ENCODE measurements around the gene DUSP15. TPM values are rescaled to one million over a fixed set of nuclear protein-coding genes. Genes with fewer than 3 reads are reported as not detected.

The DUSP15 gene
- polyA plus RNA-seq, 4 donors = 1.4 to 10.2 (median 2.9) TPM; not detected in 1

DNA sequence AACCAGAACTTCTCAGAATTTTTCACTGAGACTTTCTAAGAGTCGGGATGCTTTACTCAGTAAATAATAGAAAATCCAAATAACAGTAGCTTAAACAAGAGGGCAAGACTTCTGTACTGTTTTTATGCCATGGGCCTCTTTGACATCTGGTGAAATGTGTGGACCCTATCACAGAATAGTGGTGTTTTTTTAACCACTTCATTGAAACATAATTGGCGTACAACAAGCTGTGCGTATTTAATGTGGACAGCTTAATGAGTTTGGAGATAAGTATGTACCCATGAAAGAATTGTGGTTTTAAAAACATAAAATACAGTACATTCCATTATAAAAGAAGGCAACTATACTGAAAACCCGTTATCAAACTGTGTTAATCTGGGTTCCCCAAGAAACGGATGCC is 43.8 kb upstream of the DUSP15 start:
- Histone ChIP-seq H3K4me3 (ENCODE audit: low read depth in 1 of 3, low read length in 3 of 3) (no peak overlapping the region), H3K9me3 (ENCODE audit: control insufficient read depth in 2 of 2, insufficient read depth in 1 of 2, low read depth in 1 of 2, low read length in 1 of 2) (no peaks in the 10 kb centered on the region), H3K36me3 (ENCODE audit: control insufficient read depth in 3 of 3, insufficient read depth in 2 of 3, low read depth in 1 of 3, low read length in 3 of 3) (no peaks in the 10 kb centered on the region), H3K4me1 (ENCODE audit: control insufficient read depth in 3 of 3, insufficient read depth in 2 of 3, low read depth in 1 of 3, low read length in 2 of 3) (peaks cover 0 to 10% (median 0%) of the 10 kb centered on the region in 3 donors), H3K27ac (ENCODE audit: low read depth in 1 of 3, low read length in 2 of 3) (no peak overlapping the region), H3K27me3 (ENCODE audit: control insufficient read depth in 3 of 3, insufficient read depth in 3 of 3, low read length in 3 of 3) (no peaks in the 10 kb centered on the region)
- no peak for FAIRE-seq
- WGBS, 3 donors = 82 to 85% (median 84%) methylated on average over 5 of the region's 5 CpGs
- no peak for DNase-seq

DNA sequence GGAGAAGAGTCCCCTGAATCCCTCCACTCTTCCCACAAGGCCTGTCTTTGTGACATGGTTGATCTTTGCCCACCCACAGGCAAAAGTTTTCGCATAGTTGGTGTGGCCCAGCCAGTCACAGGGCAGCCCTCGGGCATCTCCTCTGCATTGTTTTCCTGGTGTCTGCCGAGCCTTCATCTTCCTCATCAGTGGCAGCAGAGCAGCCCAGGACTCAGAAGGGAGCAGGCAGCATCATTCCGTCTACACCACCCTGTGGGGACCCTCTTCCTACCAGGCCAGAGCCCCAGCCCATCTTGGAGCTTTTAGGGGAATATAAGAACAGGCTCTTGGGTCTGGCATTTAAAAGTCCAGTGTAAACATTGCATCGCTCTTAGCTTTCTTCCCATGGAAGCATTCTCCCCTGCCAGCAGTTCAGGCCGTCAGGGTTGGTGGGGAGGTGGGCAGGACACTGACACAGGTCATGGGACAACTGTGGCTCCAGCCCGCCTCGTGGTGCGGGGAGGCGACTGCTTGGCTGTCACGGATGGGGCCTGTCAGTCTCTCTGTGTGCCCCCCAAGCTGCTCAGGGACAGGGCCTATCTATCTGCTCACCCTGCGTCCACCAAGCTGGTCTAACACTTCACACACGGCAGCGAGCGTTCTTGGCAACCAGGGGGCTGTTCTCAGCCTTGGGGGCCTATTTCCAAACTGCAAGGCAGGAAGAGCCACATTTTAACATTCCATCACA is 43.3 kb upstream of the DUSP15 start:
- FAIRE-seq = no peak
- Histone ChIP-seq H3K36me3 (ENCODE audit: control insufficient read depth in 3 of 3, insufficient read depth in 2 of 3, low read depth in 1 of 3, low read length in 3 of 3) (no peaks in the 10 kb centered on the region), H3K27me3 (ENCODE audit: control insufficient read depth in 3 of 3, insufficient read depth in 3 of 3, low read length in 3 of 3) (no peaks in the 10 kb centered on the region), H3K4me3 (ENCODE audit: low read depth in 1 of 3, low read length in 3 of 3) (no peak overlapping the region), H3K9me3 (ENCODE audit: control insufficient read depth in 2 of 2, insufficient read depth in 1 of 2, low read depth in 1 of 2, low read length in 1 of 2) (no peaks in the 10 kb centered on the region), H3K4me1 (ENCODE audit: control insufficient read depth in 3 of 3, insufficient read depth in 2 of 3, low read depth in 1 of 3, low read length in 2 of 3) (peaks cover 0 to 5% (median 0%) of the 10 kb centered on the region in 3 donors), H3K27ac (ENCODE audit: low read depth in 1 of 3, low read length in 2 of 3) (no peak overlapping the region)
- DNase-seq = no peak
- WGBS, 3 donors = 75 to 86% (median 85%) methylated on average over 15 of the region's 15 CpGs

DNA sequence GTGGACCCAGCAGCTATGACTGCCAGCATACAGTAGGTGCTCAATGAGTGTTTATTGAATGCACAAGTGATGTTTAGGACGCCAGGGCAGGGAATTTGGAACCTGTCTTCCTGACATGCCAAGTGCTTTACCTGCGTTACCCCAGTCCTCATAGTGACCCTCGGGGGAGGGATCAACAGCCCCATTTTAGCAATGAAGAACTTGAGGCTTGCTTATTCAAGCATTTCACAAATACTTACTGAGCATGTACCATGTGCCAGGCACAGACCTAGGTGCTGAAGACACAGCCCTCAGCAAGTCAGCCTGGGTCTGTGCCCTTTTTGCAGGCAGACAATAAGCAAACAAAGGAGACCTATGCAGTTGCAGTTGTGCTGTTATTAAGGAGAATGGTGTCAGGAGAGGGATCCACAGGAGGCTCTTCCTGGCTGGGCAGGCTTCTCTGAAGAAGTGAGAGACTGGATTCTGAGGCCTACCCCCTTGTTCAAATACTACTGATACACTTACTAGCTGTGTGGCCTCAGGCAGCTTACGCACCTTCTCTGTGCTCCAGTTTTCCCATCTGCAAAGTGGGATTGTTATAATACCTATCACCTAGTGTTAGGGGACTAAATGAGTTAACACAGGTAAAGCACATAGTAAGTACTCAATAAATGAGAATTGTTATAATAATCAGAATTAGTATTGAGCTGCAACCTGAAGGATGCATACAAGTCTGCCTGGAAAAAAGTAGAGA is 39.9 kb upstream of the DUSP15 start:
- DNase-seq = no peak
- WGBS, 3 donors = 81 to 88% (median 82%) methylated on average over 4 of the region's 4 CpGs
- H3K9me3 ChIP-seq (ENCODE audit: control insufficient read depth in 2 of 2, insufficient read depth in 1 of 2, low read depth in 1 of 2, low read length in 1 of 2) = no peaks in the 10 kb centered on the region
- no peak for FAIRE-seq
- H3K4me1 ChIP-seq (ENCODE audit: control insufficient read depth in 3 of 3, insufficient read depth in 2 of 3, low read depth in 1 of 3, low read length in 2 of 3) = no peaks in the 10 kb centered on the region
- H3K36me3 ChIP-seq (ENCODE audit: control insufficient read depth in 3 of 3, insufficient read depth in 2 of 3, low read depth in 1 of 3, low read length in 3 of 3) = no peaks in the 10 kb centered on the region
- H3K4me3 ChIP-seq (ENCODE audit: low read depth in 1 of 3, low read length in 3 of 3) = no peak overlapping the region
- H3K27ac ChIP-seq (ENCODE audit: low read depth in 1 of 3, low read length in 2 of 3) = no peak overlapping the region
- H3K27me3 ChIP-seq (ENCODE audit: control insufficient read depth in 3 of 3, insufficient read depth in 3 of 3, low read length in 3 of 3) = no peaks in the 10 kb centered on the region

DNA sequence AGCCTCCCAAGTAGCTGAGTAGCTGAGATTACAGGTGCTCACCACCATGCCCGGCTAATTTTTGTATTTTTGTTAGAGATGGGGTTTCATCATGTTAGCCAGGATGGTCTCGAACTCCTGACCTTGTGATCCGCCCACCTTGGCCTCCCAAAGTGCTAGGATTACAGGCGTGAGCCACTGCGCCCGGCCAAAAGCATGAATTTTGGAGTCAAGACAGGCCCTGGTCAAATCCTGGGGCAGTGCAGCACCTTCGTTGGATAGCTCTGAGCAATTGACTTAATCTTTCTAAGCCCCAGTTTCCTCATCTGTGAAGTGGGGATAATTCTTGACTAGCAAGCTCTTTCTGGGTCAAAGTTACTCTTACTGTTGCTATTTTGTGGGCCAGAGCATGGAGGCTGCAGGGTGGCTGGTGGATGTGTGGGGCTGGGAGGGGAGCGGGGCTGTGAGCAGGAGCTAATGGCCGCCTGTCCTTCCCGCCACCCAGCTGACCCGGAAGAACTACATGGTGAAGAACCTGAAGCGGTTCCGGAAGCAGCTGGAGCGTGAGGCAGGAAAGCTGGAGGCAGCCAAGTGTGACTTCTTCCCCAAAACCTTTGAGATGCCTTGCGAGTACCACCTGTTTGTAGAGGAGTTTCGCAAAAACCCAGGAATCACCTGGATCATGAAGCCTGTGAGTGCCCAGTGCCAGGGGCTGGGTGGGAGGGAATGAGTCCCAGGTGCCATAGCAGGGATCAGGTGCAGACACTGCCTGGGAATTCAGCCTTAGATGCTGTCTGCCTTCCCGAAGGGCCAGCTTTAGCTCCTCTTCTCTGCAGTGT is 39.1 kb upstream of the DUSP15 start:
- no peaks in the 10 kb centered on the region for H3K9me3 ChIP-seq (ENCODE audit: control insufficient read depth in 2 of 2, insufficient read depth in 1 of 2, low read depth in 1 of 2, low read length in 1 of 2)
- no peaks in the 10 kb centered on the region for H3K4me1 ChIP-seq (ENCODE audit: control insufficient read depth in 3 of 3, insufficient read depth in 2 of 3, low read depth in 1 of 3, low read length in 2 of 3)
- no peaks in the 10 kb centered on the region for H3K36me3 ChIP-seq (ENCODE audit: control insufficient read depth in 3 of 3, insufficient read depth in 2 of 3, low read depth in 1 of 3, low read length in 3 of 3)
- no peaks in the 10 kb centered on the region for H3K27me3 ChIP-seq (ENCODE audit: control insufficient read depth in 3 of 3, insufficient read depth in 3 of 3, low read length in 3 of 3)
- no peak for FAIRE-seq
- no peak for DNase-seq
- no peak overlapping the region for H3K4me3 ChIP-seq (ENCODE audit: low read depth in 1 of 3, low read length in 3 of 3)
- WGBS, 3 donors = 87 to 92% (median 91%) methylated on average over 17 of the region's 17 CpGs
- no peak overlapping the region for H3K27ac ChIP-seq (ENCODE audit: low read depth in 1 of 3, low read length in 2 of 3)

DNA sequence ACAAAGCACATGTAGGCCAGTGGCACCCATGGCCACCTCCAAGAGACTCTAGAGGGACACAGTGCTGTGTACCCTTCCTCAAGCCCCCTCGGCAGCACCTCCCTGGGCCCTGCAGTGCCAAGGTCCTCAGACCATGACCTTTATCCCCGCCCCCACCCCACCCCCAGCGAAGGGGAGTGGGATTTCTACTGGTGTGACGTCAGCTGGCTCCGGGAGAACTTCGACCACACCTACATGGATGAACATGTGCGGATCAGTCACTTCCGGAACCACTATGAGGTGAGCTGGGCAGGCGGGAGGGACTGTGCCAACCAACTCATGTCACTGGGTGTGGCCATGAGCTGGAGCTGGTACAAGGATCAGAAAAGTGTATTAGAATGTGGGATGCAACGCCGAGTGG is 38.1 kb upstream of the DUSP15 start:
- H3K36me3 ChIP-seq (ENCODE audit: control insufficient read depth in 3 of 3, insufficient read depth in 2 of 3, low read depth in 1 of 3, low read length in 3 of 3) = no peaks in the 10 kb centered on the region
- WGBS, 3 donors = 57 to 82% (median 61%) methylated on average over 11 of the region's 11 CpGs
- peak in 1 of 2 donors; percentile 4 for DNase-seq
- no peak for FAIRE-seq
- no peak overlapping the region for H3K4me3 ChIP-seq (ENCODE audit: low read depth in 1 of 3, low read length in 3 of 3)
- no peaks in the 10 kb centered on the region for H3K27me3 ChIP-seq (ENCODE audit: control insufficient read depth in 3 of 3, insufficient read depth in 3 of 3, low read length in 3 of 3)
- no peak overlapping the region for H3K27ac ChIP-seq (ENCODE audit: low read depth in 1 of 3, low read length in 2 of 3)
- no peaks in the 10 kb centered on the region for H3K9me3 ChIP-seq (ENCODE audit: control insufficient read depth in 2 of 2, insufficient read depth in 1 of 2, low read depth in 1 of 2, low read length in 1 of 2)
- H3K4me1 ChIP-seq (ENCODE audit: control insufficient read depth in 3 of 3, insufficient read depth in 2 of 3, low read depth in 1 of 3, low read length in 2 of 3) = no peaks in the 10 kb centered on the region

DNA sequence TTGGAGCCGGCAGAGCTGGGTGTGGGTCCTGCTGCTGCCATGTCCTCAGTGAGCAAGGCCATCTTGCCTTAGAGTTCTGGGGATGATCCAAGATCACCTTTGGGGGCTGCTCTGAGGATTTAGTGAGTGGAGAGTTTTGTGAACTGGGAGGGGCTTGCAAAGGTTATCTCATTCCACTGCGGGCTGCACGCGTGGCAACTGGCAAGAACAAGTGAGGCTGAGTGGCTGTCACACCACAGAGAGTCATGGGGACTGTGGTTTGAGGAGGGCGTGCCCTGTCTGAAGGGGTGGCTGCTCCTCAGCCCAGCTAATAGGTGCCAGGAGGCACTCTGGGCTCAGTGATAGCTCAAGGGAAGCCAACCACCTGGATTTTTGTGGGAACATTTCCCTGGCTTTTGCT is 37.7 kb upstream of the DUSP15 start:
- Histone ChIP-seq H3K36me3 (ENCODE audit: control insufficient read depth in 3 of 3, insufficient read depth in 2 of 3, low read depth in 1 of 3, low read length in 3 of 3) (no peaks in the 10 kb centered on the region), H3K4me3 (ENCODE audit: low read depth in 1 of 3, low read length in 3 of 3) (no peak overlapping the region), H3K9me3 (ENCODE audit: control insufficient read depth in 2 of 2, insufficient read depth in 1 of 2, low read depth in 1 of 2, low read length in 1 of 2) (no peaks in the 10 kb centered on the region), H3K4me1 (ENCODE audit: control insufficient read depth in 3 of 3, insufficient read depth in 2 of 3, low read depth in 1 of 3, low read length in 2 of 3) (no peaks in the 10 kb centered on the region), H3K27ac (ENCODE audit: low read depth in 1 of 3, low read length in 2 of 3) (no peak overlapping the region), H3K27me3 (ENCODE audit: control insufficient read depth in 3 of 3, insufficient read depth in 3 of 3, low read length in 3 of 3) (no peaks in the 10 kb centered on the region)
- FAIRE-seq (no peak), DNase-seq (no peak)
- WGBS, 3 donors = 78 to 86% (median 80%) methylated on average over 5 of the region's 5 CpGs

DNA sequence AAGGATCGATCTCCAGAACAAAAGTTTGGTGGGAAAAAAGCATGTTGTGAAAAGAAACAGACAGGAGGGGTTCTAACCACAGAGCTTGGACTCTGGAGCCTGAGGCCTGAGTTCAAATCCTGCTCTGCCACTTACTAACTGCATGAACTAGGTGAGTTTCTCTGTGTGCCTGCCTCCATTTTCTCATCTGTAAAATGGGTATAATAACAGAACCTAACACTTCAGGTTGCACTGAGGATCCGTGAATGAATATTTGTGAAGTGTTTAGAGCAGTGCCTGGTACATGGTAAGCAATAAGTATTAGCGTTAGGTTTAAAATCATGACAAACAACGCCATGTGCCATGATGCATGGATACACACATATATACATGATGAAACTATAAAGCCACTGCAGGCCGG is 36.7 kb upstream of the DUSP15 start:
- Histone ChIP-seq H3K27ac (ENCODE audit: low read depth in 1 of 3, low read length in 2 of 3) (no peak overlapping the region), H3K27me3 (ENCODE audit: control insufficient read depth in 3 of 3, insufficient read depth in 3 of 3, low read length in 3 of 3) (no peaks in the 10 kb centered on the region), H3K9me3 (ENCODE audit: control insufficient read depth in 2 of 2, insufficient read depth in 1 of 2, low read depth in 1 of 2, low read length in 1 of 2) (no peaks in the 10 kb centered on the region), H3K4me1 (ENCODE audit: control insufficient read depth in 3 of 3, insufficient read depth in 2 of 3, low read depth in 1 of 3, low read length in 2 of 3) (no peaks in the 10 kb centered on the region), H3K36me3 (ENCODE audit: control insufficient read depth in 3 of 3, insufficient read depth in 2 of 3, low read depth in 1 of 3, low read length in 3 of 3) (no peaks in the 10 kb centered on the region), H3K4me3 (ENCODE audit: low read depth in 1 of 3, low read length in 3 of 3) (no peak overlapping the region)
- DNase-seq (no peak), FAIRE-seq (no peak)
- 92 to 93% (median 92%) methylated on average over 5 of the region's 5 CpGs for WGBS, 3 donors

DNA sequence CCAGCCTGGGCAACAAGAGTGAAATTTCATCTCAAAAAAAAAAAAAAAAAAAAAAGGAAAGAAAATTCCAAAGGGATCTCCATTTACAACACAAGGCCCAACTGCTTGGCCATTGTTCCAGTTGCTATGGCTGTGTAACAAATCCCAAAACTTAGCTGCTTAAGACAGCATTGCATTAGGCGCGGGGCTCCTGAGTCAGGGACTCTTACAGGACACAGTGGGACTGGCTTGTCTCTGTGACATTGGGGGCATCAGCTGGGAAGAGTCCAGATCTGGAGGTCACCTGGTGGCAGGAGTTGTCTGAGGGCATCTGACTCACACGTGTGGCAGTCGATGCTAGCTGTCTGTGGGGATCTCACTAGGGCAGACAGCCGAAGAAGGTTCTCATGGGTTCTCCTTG is 35.7 kb upstream of the DUSP15 start:
- WGBS, 3 donors = 65 to 90% (median 75%) methylated on average over 5 of the region's 5 CpGs
- H3K9me3 ChIP-seq (ENCODE audit: control insufficient read depth in 2 of 2, insufficient read depth in 1 of 2, low read depth in 1 of 2, low read length in 1 of 2) = no peaks in the 10 kb centered on the region
- H3K27me3 ChIP-seq (ENCODE audit: control insufficient read depth in 3 of 3, insufficient read depth in 3 of 3, low read length in 3 of 3) = no peaks in the 10 kb centered on the region
- H3K4me1 ChIP-seq (ENCODE audit: control insufficient read depth in 3 of 3, insufficient read depth in 2 of 3, low read depth in 1 of 3, low read length in 2 of 3) = no peaks in the 10 kb centered on the region
- H3K4me3 ChIP-seq (ENCODE audit: low read depth in 1 of 3, low read length in 3 of 3) = no peak overlapping the region
- H3K36me3 ChIP-seq (ENCODE audit: control insufficient read depth in 3 of 3, insufficient read depth in 2 of 3, low read depth in 1 of 3, low read length in 3 of 3) = no peaks in the 10 kb centered on the region
- FAIRE-seq (no peak), DNase-seq (no peak)
- H3K27ac ChIP-seq (ENCODE audit: low read depth in 1 of 3, low read length in 2 of 3) = no peak overlapping the region
